DOHH2 (cell line): ENCODE data around the gene HES7.

Experiments
- CTCF ChIP-seq: fragments of 200-600 bp; sonication (generic); IDR thresholded peaks from one replicate; pipeline ENCODE4 v1.5.1; 2014; ENCODE audit warnings: antibody characterized with exemption, mild to moderate bottlenecking, low read depth, low read length; ENCODE audit not compliant: poor library complexity, severe bottlenecking
- EZH2phosphoT487 ChIP-seq: fragments of 200-600 bp; sonication (generic); IDR thresholded peaks from 2 replicates; pipeline ENCODE4 v1.6.1; 2017; ENCODE audit warnings: borderline replicate concordance, mild to moderate bottlenecking, antibody characterized with exemption, low read length, moderate library complexity, mixed read lengths

GRCh38 chr17:8122422-8122923 is 1.4 kb downstream of the HES7 start:
- TF ChIP-seq CTCF (no peak), EZH2phosphoT487 (peak; percentile 96)
